ENCODE results near the gene AFAP1.

AFAP1 gene

DNA sequence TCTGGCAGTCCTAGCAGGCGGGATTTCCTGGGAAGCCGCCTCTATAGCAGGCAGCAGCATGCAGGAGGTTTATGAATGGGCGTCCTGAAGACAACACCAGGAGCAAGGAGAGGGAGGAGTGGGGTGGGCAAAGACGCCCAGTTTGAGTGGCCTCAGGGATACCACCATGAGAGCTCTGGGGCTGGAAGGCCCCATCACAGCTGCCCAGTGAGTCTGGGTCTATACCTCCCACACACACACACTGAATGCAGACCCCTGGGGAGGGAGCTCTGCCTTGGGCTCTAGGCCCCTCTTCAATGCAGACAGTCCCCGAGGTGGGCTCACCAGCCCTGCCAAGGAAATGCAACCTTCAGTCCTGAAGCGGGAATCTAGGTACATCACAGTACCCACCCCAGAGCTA is 98.6 kb downstream of the AFAP1 start:
- no peak for TF ChIP-seq FOXP2 (optimal IDR thresholded peaks at IDR 0.05; ENCODE audit: borderline replicate concordance, extremely low read depth, extremely low read length, insufficient read depth)
- TF ChIP-seq POLR2AphosphoS5 (IDR thresholded peaks at IDR 0.05; ENCODE audit: low read depth, low read length) = no peak
- no peak for TF ChIP-seq SIN3A (IDR thresholded peaks at IDR 0.05; ENCODE audit: borderline replicate concordance, insufficient read depth, low read length)
- TF ChIP-seq, protein P1, sequence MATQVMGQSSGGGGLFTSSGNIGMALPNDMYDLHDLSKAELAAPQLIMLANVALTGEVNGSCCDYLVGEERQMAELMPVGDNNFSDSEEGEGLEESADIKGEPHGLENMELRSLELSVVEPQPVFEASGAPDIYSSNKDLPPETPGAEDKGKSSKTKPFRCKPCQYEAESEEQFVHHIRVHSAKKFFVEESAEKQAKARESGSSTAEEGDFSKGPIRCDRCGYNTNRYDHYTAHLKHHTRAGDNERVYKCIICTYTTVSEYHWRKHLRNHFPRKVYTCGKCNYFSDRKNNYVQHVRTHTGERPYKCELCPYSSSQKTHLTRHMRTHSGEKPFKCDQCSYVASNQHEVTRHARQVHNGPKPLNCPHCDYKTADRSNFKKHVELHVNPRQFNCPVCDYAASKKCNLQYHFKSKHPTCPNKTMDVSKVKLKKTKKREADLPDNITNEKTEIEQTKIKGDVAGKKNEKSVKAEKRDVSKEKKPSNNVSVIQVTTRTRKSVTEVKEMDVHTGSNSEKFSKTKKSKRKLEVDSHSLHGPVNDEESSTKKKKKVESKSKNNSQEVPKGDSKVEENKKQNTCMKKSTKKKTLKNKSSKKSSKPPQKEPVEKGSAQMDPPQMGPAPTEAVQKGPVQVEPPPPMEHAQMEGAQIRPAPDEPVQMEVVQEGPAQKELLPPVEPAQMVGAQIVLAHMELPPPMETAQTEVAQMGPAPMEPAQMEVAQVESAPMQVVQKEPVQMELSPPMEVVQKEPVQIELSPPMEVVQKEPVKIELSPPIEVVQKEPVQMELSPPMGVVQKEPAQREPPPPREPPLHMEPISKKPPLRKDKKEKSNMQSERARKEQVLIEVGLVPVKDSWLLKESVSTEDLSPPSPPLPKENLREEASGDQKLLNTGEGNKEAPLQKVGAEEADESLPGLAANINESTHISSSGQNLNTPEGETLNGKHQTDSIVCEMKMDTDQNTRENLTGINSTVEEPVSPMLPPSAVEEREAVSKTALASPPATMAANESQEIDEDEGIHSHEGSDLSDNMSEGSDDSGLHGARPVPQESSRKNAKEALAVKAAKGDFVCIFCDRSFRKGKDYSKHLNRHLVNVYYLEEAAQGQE (IDR thresholded peaks at IDR 0.05; ENCODE audit: insufficient read depth in 1 of 2, low read depth in 2 of 2, low read length in 2 of 2) = no peak
- no peak for TF ChIP-seq TAF1 (IDR thresholded peaks at IDR 0.05; ENCODE audit: borderline replicate concordance, insufficient read depth, low read length)

DNA sequence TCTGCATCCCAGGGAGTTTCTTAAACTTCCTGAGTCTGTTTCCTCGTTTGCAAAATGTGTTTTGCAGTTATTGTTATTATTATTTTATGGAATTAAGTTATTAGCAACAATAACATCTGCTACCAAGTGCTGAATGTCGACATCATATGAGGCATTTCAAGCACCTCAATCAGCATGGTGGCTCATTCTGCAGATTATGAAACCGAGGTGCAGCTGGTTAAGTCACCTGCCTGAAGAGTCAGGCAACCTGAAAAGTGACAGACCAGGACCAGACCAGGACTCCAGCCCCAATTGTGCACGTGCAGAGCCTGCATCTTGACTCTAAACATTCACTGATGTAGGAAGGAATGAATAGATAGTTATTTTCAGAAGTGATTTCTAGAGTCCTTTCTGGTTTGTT is 99.8 kb downstream of the AFAP1 start:
- TF ChIP-seq POLR2AphosphoS5 (IDR thresholded peaks at IDR 0.05; ENCODE audit: low read depth, low read length) = no peak
- no peak for TF ChIP-seq SIN3A (IDR thresholded peaks at IDR 0.05; ENCODE audit: borderline replicate concordance, insufficient read depth, low read length)
- TF ChIP-seq, protein P1 (IDR thresholded peaks at IDR 0.05; ENCODE audit: insufficient read depth in 1 of 2, low read depth in 2 of 2, low read length in 2 of 2) = no peak
- TF ChIP-seq FOXP2 (optimal IDR thresholded peaks at IDR 0.05; ENCODE audit: borderline replicate concordance, extremely low read depth, extremely low read length, insufficient read depth) = no peak
- TF ChIP-seq TAF1 (IDR thresholded peaks at IDR 0.05; ENCODE audit: borderline replicate concordance, insufficient read depth, low read length) = no peak

- TF ChIP-seq POLR2AphosphoS5 (IDR thresholded peaks at IDR 0.05; ENCODE audit: low read depth, low read length) = no peak
- TF ChIP-seq SIN3A (IDR thresholded peaks at IDR 0.05; ENCODE audit: borderline replicate concordance, insufficient read depth, low read length) = no peak
- TF ChIP-seq TAF1 (IDR thresholded peaks at IDR 0.05; ENCODE audit: borderline replicate concordance, insufficient read depth, low read length) = no peak
- TF ChIP-seq, protein P1 (IDR thresholded peaks at IDR 0.05; ENCODE audit: insufficient read depth in 1 of 2, low read depth in 2 of 2, low read length in 2 of 2) = no peak
- TF ChIP-seq FOXP2 (optimal IDR thresholded peaks at IDR 0.05; ENCODE audit: borderline replicate concordance, extremely low read depth, extremely low read length, insufficient read depth) = no peak
Observed at GRCh38 chr4:7838136-7838782, 101.4 kb downstream of the AFAP1 start.

DNA sequence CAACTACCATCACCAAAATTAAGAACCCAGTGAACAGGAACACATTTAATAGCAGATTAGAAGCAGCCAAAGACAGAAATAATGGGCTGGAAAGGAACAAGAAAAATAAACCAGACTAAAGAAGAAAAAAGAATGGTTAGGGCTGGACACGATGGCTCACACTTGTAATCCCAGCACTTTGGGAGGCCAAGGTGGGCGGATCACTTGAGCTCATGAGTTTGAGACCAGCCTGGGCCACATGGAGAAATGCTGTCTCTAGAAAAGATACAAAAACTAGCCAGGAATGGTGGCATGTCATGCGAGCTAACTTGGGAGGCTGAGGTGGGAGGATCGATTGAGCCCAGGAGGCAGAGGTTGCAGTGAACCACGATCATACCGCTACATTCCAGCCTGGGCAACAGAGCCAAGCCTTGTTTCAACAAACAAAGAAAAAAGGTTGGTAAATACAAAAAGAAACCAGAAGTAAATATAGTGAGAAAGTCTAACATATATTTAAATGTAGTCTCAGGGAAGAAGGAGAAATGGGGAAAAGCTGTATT is 102.0 kb downstream of the AFAP1 start:
- TF ChIP-seq FOXP2 (optimal IDR thresholded peaks at IDR 0.05; ENCODE audit: borderline replicate concordance, extremely low read depth, extremely low read length, insufficient read depth) (no peak), POLR2AphosphoS5 (IDR thresholded peaks at IDR 0.05; ENCODE audit: low read depth, low read length) (no peak), TAF1 (IDR thresholded peaks at IDR 0.05; ENCODE audit: borderline replicate concordance, insufficient read depth, low read length) (no peak), SIN3A (IDR thresholded peaks at IDR 0.05; ENCODE audit: borderline replicate concordance, insufficient read depth, low read length) (no peak)
- TF ChIP-seq, protein P1 (IDR thresholded peaks at IDR 0.05; ENCODE audit: insufficient read depth in 1 of 2, low read depth in 2 of 2, low read length in 2 of 2) = no peak

All from PFSK-1 (cell line).